Osteocyte (in vitro differentiated cells): ENCODE data around the gene ATF7IP. TPM values are rescaled to one million over a fixed set of nuclear protein-coding genes. Genes with fewer than 3 reads are reported as not detected.
A peak's percentile ranks its signal among the peaks of the same experiment; 100 is the strongest.

Experiments used
- DNase-seq: peaks from one replicate; pipeline ENCODE4 v3.0.0; 2021; ENCODE audit warnings: mixed read lengths; ENCODE audit not compliant: unreplicated experiment; ENCODE audit errors: extremely low spot score
- H3K27ac Mint-ChIP-seq: one replicate; pipeline ENCODE4 v1.8.0; 2021; ENCODE audit warnings: mild to moderate bottlenecking, mixed read lengths; ENCODE audit not compliant: unreplicated experiment
- H3K27me3 Mint-ChIP-seq: one replicate; pipeline ENCODE4 v1.8.0; 2021; ENCODE audit warnings: mixed read lengths; ENCODE audit not compliant: unreplicated experiment
- H3K36me3 Mint-ChIP-seq: one replicate; pipeline ENCODE4 v1.8.0; 2021; ENCODE audit warnings: mixed read lengths; ENCODE audit not compliant: unreplicated experiment
- H3K4me1 Mint-ChIP-seq: one replicate; pipeline ENCODE4 v1.8.0; 2021; ENCODE audit warnings: mixed read lengths; ENCODE audit not compliant: unreplicated experiment
- H3K4me3 Mint-ChIP-seq: one replicate; pipeline ENCODE4 v1.8.0; 2021; ENCODE audit warnings: mild to moderate bottlenecking, moderate library complexity, mixed read lengths; ENCODE audit not compliant: unreplicated experiment
- H3K9me3 Mint-ChIP-seq: one replicate; pipeline ENCODE4 v1.8.0; 2021; ENCODE audit warnings: mixed read lengths; ENCODE audit not compliant: unreplicated experiment
- CTCF ChIP-seq: fragments of 200-600 bp; sonication (generic); IDR thresholded peaks from 2 replicates; pipeline ENCODE4 v1.5.0; 2021; ENCODE audit warnings: antibody characterized with exemption, mild to moderate bottlenecking, moderate library complexity
- total RNA-seq: library from RNA; stranded (reverse); gene quantifications from 2 replicates; pipeline ENCODE4 v1.2.1, GENCODE V29; 2021

The ATF7IP gene
- total RNA-seq, 1 donor from 2014 or later, result 71.1 TPM

GRCh38 chr12:14435627-14436026 lies 70.1 kb downstream of the ATF7IP start:
- no peak for TF ChIP-seq CTCF
- Mint-ChIP-seq H3K9me3 (no peaks in the 10 kb centered on the region), H3K27me3 (no peaks in the 10 kb centered on the region), H3K36me3 (peaks cover 28% of the 10 kb centered on the region), H3K4me3 (no peak overlapping the region), H3K27ac (no peak overlapping the region), H3K4me1 (peaks cover 5% of the 10 kb centered on the region)
- DNase-seq, result no peak

- no peaks in the 10 kb centered on the region for H3K27me3 Mint-ChIP-seq
- no peak for TF ChIP-seq CTCF
- DNase-seq, result no peak
- H3K4me1 Mint-ChIP-seq, result no peaks in the 10 kb centered on the region
- peaks cover 7% of the 10 kb centered on the region for H3K9me3 Mint-ChIP-seq
- peak overlapping the region; percentile 41 for H3K27ac Mint-ChIP-seq
- H3K4me3 Mint-ChIP-seq, result no peak overlapping the region
- H3K36me3 Mint-ChIP-seq, result peaks cover 57% of the 10 kb centered on the region
Measured at GRCh38 chr12:14442221-14442881, 76.9 kb downstream of the ATF7IP start.

- H3K9me3 Mint-ChIP-seq, result peaks cover 7% of the 10 kb centered on the region
- no peaks in the 10 kb centered on the region for H3K27me3 Mint-ChIP-seq
- DNase-seq, result no peak
- peaks cover 63% of the 10 kb centered on the region for H3K36me3 Mint-ChIP-seq
- no peaks in the 10 kb centered on the region for H3K4me1 Mint-ChIP-seq
- no peak overlapping the region for H3K27ac Mint-ChIP-seq
- TF ChIP-seq CTCF, result no peak
- H3K4me3 Mint-ChIP-seq, result no peak overlapping the region
Measured at GRCh38 chr12:14443531-14443930, 78.0 kb downstream of the ATF7IP start.

- H3K27ac Mint-ChIP-seq, result no peak overlapping the region
- no peak overlapping the region for H3K4me3 Mint-ChIP-seq
- no peak for DNase-seq
- peaks cover 19% of the 10 kb centered on the region for H3K4me1 Mint-ChIP-seq
- H3K9me3 Mint-ChIP-seq, result no peaks in the 10 kb centered on the region
- TF ChIP-seq CTCF, result no peak
- H3K27me3 Mint-ChIP-seq, result no peaks in the 10 kb centered on the region
- peaks cover 70% of the 10 kb centered on the region for H3K36me3 Mint-ChIP-seq
Measured at GRCh38 chr12:14450479-14450878, 85.0 kb downstream of the ATF7IP start.

GRCh38 chr12:14452336-14452735 lies 86.9 kb downstream of the ATF7IP start:
- no peak for TF ChIP-seq CTCF
- no peaks in the 10 kb centered on the region for H3K27me3 Mint-ChIP-seq
- H3K4me1 Mint-ChIP-seq, result peaks cover 19% of the 10 kb centered on the region
- H3K27ac Mint-ChIP-seq, result peak overlapping the region; percentile 84
- H3K36me3 Mint-ChIP-seq, result peaks cover 70% of the 10 kb centered on the region
- no peak for DNase-seq
- H3K9me3 Mint-ChIP-seq, result no peaks in the 10 kb centered on the region
- no peak overlapping the region for H3K4me3 Mint-ChIP-seq
